Measurements from ENCODE around the gene CDHR1. TPM values are rescaled to one million over a fixed set of nuclear protein-coding genes. Genes with fewer than 3 reads are reported as not detected.
A peak's percentile ranks its signal among the peaks of the same experiment; 100 is the strongest.
"Not testable (repeated sequence)": the region's sequence is repeated elsewhere in the genome, so short reads cannot be mapped to it uniquely, and the experiment has no call there.

Gene CDHR1
- 1.2 TPM for total RNA-seq (ENCODE audit: insufficient read depth, low replicate concordance)

- DNase-seq (ENCODE audit: low spot score) = no peak
Measured at GRCh38 chr10:84194424-84195043, at the start of gene CDHR1. TSS of gene CDHR1 (plus strand) at chr10:84194537. CDS start at chr10:84194761, 224 bp downstream.

- no peak for DNase-seq (ENCODE audit: low spot score)
Measured at GRCh38 chr10:84147347-84147746, 47.0 kb upstream of the CDHR1 start.

GRCh38 chr10:84148006-84148597, 46.2 kb upstream of the CDHR1 start:
- DNase-seq (ENCODE audit: low spot score) = peak; percentile 22

GRCh38 chr10:84149854-84150253, 44.5 kb upstream of the CDHR1 start:
- DNase-seq (ENCODE audit: low spot score) = no peak

- no peak for DNase-seq (ENCODE audit: low spot score)
Measured at GRCh38 chr10:84152769-84153168, 41.6 kb upstream of the CDHR1 start.

- no peak for DNase-seq (ENCODE audit: low spot score)
Measured at GRCh38 chr10:84155521-84155920, 38.8 kb upstream of the CDHR1 start.

GRCh38 chr10:84156009-84156408, 38.3 kb upstream of the CDHR1 start:
- DNase-seq (ENCODE audit: low spot score) = no peak

GRCh38 chr10:84156768-84157167, 37.6 kb upstream of the CDHR1 start:
- DNase-seq (ENCODE audit: low spot score) = no peak

GRCh38 chr10:84158061-84158460, 36.3 kb upstream of the CDHR1 start:
- no peak for DNase-seq (ENCODE audit: low spot score)

GRCh38 chr10:84158550-84158949, 35.8 kb upstream of the CDHR1 start:
- no peak for DNase-seq (ENCODE audit: low spot score)

GRCh38 chr10:84159076-84159685, 35.2 kb upstream of the CDHR1 start:
- no peak for DNase-seq (ENCODE audit: low spot score)

- DNase-seq (ENCODE audit: low spot score) = no peak
Measured at GRCh38 chr10:84160663-84161362, 33.5 kb upstream of the CDHR1 start.

- DNase-seq (ENCODE audit: low spot score) = no peak
Measured at GRCh38 chr10:84163996-84164395, 30.3 kb upstream of the CDHR1 start.

- DNase-seq (ENCODE audit: low spot score) = no peak
Measured at GRCh38 chr10:84164442-84164841, 29.9 kb upstream of the CDHR1 start.

- no peak for DNase-seq (ENCODE audit: low spot score)
Measured at GRCh38 chr10:84166620-84167288, 27.6 kb upstream of the CDHR1 start.

- not testable (repeated sequence) for DNase-seq (ENCODE audit: low spot score)
Measured at GRCh38 chr10:84167289-84167653, 27.1 kb upstream of the CDHR1 start.

GRCh38 chr10:84168382-84168781, 26.0 kb upstream of the CDHR1 start:
- DNase-seq (ENCODE audit: low spot score) = not testable (repeated sequence)

GRCh38 chr10:84171237-84171636, 23.1 kb upstream of the CDHR1 start:
- not testable (repeated sequence) for DNase-seq (ENCODE audit: low spot score)

GRCh38 chr10:84171700-84172466, 22.5 kb upstream of the CDHR1 start:
- peak; percentile 15 for DNase-seq (ENCODE audit: low spot score)

GRCh38 chr10:84172467-84173356, 21.6 kb upstream of the CDHR1 start:
- DNase-seq (ENCODE audit: low spot score) = no peak
